A204.1 (cell line): ENCODE measurements around the gene DCDC2.
"Not testable (repeated sequence)": the region's sequence is repeated elsewhere in the genome, so short reads cannot be mapped to it uniquely, and the experiment has no call there.

ENCODE experiments used
- FAIRE-seq: peaks from 2 replicates; lab custom pipeline; 2012; peaks lifted over from hg19 to GRCh38; lab: Jason Lieb, UNC

The DCDC2 gene

GRCh38 chr6:24357336-24358218 is at the start of gene DCDC2:
Gene DCDC2, minus strand, starts transcription at chr6:24358059. Its CDS starts 309 bp downstream, at chr6:24357750.
- no peak for FAIRE-seq

- FAIRE-seq = no peak
These were observed 47.4 kb upstream of the DCDC2 start for GRCh38 chr6:24405262-24405661.

- FAIRE-seq = no peak
These were observed 45.6 kb upstream of the DCDC2 start for GRCh38 chr6:24403501-24403824.

GRCh38 chr6:24402697-24403500 is 45.0 kb upstream of the DCDC2 start, which contains the start of gene MRS2:
Gene MRS2, plus strand, starts transcription at chr6:24402936. Its CDS starts 111 bp downstream, at chr6:24403047.
- no peak for FAIRE-seq

GRCh38 chr6:24401458-24401857 is 43.6 kb upstream of the DCDC2 start:
- FAIRE-seq = no peak

GRCh38 chr6:24400045-24401039 is 42.5 kb upstream of the DCDC2 start:
- FAIRE-seq = not testable (repeated sequence)

GRCh38 chr6:24397631-24398030 is 39.8 kb upstream of the DCDC2 start:
- no peak for FAIRE-seq

- FAIRE-seq = no peak
These were observed 39.0 kb upstream of the DCDC2 start for GRCh38 chr6:24396824-24397223.

- no peak for FAIRE-seq
These were observed 37.0 kb upstream of the DCDC2 start for GRCh38 chr6:24394780-24395437.

GRCh38 chr6:24394061-24394779 is 36.4 kb upstream of the DCDC2 start:
- FAIRE-seq = no peak

- no peak for FAIRE-seq
These were observed 34.0 kb upstream of the DCDC2 start for GRCh38 chr6:24391756-24392405.

GRCh38 chr6:24391208-24391607 is 33.3 kb upstream of the DCDC2 start:
- no peak for FAIRE-seq

- FAIRE-seq = no peak
These were observed 30.0 kb upstream of the DCDC2 start for GRCh38 chr6:24387818-24388217.

GRCh38 chr6:24385536-24386269 is 27.8 kb upstream of the DCDC2 start:
- FAIRE-seq = no peak

GRCh38 chr6:24384369-24385130 is 26.7 kb upstream of the DCDC2 start:
- not testable (repeated sequence) for FAIRE-seq

- FAIRE-seq = not testable (repeated sequence)
These were observed 25.1 kb upstream of the DCDC2 start for GRCh38 chr6:24382891-24383494.

- FAIRE-seq = no peak
These were observed 24.3 kb upstream of the DCDC2 start for GRCh38 chr6:24382220-24382540.

GRCh38 chr6:24381476-24382219 is 23.8 kb upstream of the DCDC2 start:
- no peak for FAIRE-seq
